GM18498 (cell line): Measurements from ENCODE around the gene BDNF.

Source experiments
- ATAC-seq: cut with Tn5 transposase; IDR thresholded peaks from one replicate; pipeline ENCODE4 v1.9.1; 2021; ENCODE audit warnings: mild to moderate bottlenecking, moderate library complexity; ENCODE audit not compliant: unreplicated experiment

Gene BDNF

DNA sequence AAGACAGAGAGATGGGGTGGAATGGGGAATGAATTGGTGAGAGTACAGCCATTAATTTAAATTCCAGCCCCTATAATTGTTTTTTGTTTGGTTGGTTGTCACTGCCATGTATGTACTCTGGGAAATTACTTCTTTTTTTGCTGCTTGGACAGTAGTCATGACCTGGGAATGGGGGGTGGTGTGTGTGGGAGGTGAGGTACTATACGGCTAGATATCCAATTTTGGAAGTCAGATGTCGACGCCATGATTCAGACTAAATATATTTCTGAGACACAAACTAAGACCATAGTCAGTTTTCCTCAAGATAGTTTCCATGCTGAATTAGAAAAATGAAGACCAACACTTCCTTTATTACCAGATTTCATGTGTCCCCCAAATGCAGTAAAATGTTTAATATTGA, 7.4 kb upstream of the BDNF start:
- ATAC-seq = no peak

DNA sequence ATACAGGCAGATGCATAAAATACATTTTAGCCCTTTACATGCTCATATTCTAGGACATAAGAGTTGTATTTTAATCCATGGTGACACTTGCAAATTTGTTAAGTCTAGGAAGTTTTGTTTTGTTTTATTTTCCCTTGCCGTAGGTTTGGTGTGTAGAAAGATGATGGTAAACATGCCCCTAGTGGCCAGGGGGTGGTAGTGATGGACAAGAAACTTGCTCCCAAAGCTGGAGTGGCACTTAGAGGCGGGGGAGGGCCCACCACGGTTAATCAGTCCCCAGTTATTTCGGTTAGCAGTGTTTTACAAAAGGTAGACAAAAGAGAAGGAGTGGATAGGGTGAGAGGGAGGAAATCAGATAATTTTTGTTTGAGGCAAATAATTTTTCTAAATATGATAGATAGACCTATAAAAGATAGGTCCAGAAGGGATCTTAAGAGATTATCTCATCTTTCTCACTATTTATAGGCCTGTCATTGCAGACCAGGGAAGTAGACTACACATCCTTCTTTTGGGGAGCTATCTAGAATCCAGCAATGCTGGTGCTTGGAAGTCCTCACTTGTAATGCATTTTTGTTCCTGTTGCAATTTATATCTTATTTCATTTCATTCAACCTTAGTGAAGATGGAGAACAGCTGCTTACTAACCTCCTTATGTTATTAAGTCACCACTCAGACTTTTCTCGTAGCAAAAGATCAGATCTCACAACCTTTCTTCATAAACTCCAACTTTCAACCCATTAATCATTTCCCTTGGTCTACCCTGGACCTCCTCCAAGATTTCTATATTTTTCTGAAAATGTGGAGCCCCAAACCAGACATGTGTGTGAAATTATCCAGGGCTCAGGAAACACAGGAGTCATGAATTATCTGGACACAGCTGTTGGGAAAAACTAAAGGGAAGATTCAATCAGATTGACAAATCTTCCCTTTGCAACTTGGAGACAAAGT, 5.9 kb upstream of the BDNF start:
- peak; percentile 75 for ATAC-seq

DNA sequence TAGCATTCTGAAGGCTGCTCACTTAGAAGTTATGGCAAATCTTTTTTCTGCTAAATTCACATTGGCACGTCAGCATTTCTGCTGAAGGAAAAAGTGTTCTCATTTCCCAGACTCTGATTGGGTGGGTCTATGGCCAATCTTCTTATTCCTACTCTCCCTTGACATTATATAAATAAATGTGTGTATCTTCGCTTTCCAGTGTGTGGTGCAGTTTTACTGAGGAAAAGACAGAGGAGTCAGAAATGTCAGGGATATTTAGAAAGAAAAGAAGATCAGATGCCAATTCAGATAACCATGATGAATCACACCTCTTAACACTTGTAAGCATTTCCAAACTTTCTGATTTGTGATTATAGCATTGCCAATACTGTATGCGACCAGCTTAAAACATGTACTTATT, 3.2 kb upstream of the BDNF start:
- ATAC-seq = no peak

DNA sequence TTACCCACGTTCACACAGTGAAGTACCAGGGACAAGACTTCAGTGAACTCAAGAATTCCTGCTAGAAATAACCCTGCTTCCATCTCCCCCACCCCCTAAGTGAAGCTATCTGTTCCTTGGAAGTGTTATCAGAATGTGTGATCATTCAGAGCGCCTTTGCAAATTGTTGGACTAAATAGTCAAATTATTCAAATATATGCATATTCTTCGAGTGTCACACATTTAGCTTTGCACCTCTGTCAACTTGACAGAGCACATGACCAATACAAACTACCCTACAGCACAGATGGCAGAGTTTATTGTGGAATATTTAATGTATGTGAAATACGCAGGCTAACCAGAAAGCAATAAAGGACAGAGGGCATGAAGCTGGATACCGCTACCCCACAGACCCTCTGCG, 2.6 kb upstream of the BDNF start:
- no peak for ATAC-seq

DNA sequence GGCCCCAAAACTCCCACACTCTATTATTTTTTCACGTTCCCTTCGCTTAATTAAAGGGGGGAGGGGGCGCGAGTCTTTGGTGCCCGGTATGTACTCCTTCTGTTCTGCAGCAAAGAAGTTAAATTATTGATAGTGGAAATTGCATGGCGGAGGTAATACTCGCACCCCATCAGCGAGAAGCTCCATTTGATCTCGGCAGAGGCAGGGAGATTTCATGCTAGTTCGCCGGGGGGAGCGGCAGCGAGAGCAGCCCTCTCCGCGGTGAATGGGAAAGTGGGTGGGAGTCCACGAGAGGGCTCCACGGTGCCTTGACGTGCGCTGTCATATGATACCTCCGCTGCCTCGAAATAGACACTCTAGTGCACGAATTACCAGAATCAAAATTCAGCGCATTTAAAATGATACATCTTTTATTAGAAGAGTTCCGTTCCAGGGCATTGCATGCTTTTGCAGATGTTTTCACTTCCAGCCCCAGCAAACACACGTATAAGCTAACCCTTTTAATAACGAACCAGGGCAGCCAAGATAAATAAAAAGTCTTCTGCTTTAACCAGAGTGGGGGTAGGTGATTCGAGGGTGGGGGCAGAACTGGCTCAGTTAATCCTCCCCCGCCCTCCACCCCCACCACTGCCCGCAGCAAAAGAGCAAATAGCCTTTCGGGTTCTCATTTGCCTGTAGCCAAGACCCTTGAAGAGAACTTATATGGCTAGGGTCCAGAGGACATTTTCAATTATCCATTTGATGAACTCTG, 1.3 kb upstream of the BDNF start:
- ATAC-seq = peak; percentile 41

DNA sequence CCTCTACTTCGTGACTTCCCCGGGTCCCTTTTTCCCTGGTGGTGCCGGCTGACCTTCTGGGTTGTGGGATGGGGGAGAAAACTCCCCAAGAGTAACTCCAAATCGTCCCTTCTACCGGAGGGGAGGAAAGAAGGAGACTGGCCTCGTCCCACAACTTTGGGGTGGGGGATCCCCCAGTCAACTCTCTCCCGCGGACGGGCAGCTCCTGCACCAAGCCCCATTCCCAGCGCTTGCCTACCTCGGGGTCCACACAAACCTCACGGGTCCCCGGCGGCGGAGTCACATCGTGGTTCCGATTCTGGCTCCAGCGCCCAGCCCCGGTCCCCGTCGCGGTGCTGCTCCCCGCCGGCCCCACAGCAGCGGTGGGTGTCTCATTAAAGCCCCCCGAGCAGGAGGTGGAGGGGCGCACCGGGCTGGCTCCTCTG, 317 bp downstream of the BDNF start:
- ATAC-seq = no peak

DNA sequence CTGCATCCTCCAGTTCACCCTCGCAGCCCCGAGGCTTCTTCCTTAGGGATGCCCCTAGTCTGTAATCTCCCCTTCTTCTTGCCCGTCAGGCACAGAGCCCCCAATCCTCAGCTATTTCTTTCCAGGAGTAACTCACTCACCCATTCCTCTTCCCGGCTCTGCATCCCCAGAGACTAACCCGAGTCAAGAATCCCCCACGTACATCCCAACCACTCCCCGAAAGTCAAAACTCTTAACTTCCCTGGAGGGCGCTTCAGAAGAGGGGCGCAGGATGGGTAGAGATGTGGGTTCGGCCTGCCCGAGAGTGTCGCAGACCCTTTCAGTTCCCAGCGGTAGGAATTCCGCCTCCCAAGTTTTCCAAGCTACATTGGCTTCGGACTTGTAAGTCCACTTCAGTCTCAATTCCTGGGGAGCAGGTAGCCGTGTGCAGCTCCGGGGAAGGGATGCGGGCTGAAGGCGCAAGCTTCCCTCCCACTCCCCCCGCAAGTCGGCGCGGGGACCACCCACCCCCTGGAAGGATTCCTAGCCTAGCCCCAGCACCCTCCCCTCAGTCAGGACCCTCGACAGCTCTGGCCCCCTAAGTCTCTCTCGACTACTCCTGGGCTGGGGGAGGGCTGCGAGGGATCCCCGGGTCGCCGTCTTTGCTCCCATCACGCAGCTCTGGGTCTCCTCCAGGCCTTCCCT, 871 bp downstream of the BDNF start:
- no peak for ATAC-seq

DNA sequence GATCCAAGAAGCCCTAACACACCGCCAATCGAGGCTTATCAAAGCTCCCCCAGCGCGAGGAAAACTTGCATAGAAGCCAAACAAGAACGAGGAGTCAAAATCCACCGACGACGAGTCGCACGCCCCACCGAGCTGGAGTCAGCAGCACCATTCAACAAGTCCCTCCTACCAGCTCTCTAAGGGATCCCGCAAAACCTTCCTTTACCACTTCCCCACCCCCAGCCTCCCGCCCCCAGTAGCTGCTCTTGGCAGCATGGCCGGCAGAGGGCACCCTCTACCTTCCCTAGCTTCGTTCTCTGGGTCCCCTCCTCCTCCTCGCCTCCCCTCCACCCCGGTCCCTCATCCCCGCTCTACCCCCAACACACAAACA, 1.4 kb downstream of the BDNF start:
- ATAC-seq = peak; percentile 71

DNA sequence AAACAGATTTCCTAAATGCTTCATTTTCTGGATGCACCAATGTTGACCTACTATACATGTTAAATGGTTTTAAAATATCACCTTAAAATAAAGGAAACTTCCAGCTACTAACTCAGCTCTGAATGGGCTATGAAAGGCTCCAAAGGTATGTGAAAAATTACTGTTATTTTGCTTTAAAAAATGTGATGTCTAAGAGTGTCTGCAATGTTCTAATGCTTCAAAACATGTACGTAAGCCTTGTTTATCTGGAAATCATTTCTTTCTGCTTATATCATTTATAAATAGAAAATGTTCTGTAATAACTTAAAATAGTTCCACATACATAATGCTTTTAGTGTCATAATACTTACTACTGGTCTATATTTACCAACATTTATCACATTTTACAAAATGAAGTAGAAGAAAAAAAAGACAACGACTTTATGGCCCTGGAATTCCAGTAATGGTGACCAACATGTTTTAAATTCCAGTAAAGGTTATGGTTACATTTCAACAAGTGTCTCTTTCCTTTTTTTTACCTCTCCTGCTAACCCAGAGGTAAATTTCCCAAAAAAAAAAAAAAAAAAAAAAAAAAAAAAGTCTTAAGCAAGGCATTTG, 2.5 kb downstream of the BDNF start:
- ATAC-seq = no peak

DNA sequence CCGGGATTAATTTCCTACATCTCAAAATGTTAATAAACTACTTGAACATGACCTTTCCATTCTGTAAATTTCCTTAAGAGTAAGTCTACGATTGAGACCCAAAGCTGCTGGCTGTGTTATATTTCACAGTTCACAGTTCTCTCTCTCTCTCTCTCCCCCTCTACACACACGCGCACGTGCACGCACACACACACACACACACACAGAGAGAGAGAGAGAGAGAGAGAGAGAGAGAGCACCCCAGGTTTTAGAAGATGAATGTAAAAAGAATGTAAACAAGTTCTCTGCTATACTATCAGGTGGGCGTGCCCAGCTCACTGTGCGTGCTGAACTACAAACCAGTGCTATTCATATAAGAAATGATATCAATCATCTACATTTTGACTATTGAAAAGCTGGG, 3.3 kb downstream of the BDNF start:
- ATAC-seq = no peak

DNA sequence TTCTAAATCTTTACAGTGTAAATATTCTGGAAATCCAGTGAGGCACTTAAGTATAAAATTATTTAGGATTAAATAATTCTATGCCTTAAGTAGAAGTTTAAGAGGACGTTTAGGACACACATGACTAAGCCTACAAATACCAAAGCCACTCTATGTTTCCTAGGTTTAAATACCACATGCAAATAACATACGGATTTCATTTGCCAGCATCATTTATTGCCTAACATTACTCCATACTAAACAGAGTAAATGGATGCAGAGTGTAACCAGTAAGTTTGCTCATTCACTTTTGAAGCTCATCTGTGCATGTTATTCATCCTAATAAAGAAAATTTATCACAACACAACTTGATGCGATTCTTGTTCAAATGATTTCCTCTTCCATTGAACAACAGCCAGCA, 4.1 kb downstream of the BDNF start:
- ATAC-seq = no peak

DNA sequence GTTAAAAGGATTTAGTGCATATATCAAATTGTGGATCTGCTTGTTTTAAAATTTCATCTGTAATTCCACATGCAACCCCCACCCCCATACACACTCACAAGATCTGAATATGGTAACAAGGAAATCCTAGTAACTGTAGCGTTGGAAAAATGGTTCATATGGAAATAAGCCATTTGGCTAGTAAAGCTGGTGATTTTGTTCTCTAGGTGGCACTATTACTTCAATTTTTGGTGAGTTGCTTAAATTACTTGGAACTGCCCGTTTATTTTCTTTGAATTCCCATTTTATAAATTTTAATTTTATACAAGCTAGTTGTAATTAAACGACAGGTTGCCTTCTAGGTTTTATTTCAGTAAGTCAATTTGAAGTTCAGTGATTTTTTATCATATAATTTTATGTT, 5.3 kb downstream of the BDNF start:
- no peak for ATAC-seq

DNA sequence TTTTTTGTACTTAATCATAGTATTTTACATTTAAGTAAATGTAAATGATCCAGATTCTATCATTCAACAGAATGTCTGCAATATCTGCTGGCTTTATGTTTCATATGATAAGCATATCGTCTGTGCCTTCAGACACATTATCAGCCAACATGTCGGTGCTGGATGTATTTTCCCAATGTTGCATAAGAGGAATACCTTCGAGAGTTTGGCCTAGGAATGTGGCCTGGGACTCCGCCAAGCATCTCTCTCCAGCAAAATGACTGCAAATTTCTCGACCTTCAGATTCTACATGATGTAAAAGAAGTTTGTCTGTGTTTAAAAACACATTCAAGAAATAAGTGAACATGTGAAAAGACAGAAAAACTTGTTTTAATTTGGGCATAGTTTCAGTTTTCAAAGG, 6.9 kb downstream of the BDNF start:
- no peak for ATAC-seq

DNA sequence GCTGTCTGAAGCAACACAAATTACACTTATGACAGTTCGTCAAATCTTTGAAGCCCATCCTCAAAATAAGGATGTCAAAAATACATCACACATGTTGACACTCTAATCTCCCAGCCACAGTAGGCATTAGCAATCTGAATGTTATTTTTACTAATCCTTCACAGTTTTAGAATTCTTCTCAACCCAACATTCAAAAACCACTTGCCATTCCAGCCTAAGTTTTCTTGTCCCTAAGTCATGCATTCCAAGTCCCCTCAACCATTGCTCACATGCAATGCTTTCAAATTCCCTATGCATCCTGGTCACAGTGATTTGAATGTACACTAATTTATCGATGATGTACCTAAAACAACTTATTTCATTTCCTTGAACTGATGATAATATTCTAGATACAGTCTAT, 7.5 kb downstream of the BDNF start:
- ATAC-seq = no peak

DNA sequence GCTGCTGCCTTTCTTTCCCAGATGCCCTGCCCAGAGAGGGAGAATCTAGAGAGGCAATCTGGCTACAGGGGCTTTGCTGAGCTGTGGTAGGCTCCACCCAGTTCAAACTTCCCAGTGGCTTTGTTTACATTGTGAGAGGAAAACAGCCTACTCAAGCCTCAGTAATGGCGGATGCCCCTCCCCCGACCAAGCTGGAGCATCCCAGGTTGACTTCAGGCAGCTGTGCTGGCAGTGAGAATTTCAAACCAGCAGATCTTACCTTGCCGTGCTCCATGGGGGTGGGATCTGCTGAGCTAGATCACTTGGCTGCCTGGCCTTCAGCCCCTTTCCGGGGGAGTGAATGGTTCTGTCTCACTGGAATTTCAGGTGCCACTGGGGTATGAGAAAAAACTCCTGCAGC, 12.2 kb downstream of the BDNF start:
- no peak for ATAC-seq

DNA sequence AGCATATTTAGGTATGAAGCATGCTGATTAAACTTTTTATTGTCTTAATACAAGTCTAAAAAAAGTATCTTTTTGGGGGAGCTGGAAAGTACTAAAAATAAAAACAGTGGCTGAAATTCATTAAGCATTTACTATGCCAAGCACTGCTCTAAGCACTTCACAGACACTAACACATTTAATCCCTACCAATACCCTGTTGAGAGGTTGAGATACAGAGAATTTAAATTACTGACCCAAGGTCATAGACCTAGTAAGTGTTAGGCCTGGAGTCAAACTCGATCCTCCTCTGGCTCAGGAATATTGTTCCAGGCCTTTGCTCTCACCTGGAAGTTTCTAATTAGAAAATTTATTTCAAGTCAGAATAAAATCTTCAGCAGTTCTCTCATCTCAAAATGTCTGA, 18.6 kb downstream of the BDNF start:
- ATAC-seq = no peak

DNA sequence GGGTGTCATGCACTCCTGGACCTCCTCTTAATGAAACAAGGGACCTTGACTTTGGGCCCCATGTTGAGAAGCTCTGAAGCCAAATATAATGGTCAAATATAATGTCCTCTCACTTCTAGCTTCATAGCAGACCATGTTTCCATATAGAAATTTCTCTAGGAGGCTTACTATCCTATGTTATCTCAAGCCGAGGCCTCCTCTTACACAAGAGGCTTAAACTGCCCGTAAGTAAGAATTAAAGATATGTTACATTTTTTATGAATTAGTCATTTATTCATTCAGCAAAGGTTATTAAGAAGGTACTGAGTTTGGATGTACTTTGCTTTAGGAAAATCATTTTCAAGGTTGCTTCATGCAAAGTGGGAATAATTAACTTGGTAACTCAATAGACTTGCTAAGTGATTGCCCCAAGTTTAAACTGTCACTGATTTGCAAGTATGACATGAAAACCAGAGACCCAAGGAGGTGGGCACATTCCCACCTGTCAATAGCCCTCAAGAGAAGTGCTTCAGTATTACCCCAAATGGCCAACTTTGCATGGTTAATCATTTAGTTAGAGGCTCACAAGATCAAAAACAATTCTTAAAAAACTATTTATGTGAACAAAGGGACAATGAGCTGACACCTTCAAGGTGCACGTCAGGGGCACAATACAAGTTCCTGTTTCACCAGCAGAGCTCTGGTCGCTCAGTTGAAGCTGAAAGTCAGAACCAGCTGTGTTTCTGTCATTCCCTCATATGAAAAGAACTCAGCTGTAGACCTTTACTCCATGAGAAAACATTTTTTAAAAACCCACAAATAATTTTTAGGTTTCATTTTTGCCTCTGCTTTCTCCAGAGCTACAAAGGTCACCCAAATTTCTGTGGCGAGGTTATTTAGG, 20.9 kb downstream of the BDNF start:
- ATAC-seq = no peak

DNA sequence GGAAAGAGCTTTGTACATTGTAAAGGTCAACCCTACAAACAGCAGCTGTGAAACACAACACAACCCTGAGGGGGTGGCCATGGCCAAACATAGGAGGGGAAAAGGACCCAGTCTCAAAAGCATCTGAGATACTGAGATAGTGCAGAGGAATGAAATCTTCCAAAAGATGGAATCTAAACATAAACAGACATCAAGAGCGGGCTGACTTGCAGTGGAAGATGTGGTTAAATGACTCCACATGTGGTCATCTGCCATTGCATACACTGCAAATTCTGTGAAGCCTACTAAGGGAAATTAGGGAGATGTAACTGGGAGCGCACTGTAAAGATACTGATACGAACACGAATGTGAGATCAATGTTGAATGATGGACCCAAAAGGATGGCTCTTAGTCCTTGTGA, 22.0 kb downstream of the BDNF start:
- no peak for ATAC-seq

DNA sequence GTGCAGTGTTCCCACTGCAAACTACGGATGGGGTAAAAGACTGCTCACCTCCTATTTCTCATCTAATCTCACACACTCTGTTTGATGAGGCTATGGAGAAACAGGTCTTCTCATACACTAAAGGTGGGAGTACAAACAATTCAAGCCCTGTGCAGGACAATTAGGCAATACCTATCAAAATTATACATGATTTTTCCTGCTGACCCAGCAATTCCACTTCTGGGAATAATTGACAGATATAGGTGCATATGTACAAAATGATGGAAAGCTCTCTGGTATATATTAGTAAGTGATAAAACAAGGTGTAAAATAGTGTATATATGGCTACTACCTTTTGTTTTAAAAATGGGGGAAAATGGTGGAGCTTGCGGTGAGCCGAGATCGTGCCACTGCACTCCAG, 23.1 kb downstream of the BDNF start:
- no peak for ATAC-seq

DNA sequence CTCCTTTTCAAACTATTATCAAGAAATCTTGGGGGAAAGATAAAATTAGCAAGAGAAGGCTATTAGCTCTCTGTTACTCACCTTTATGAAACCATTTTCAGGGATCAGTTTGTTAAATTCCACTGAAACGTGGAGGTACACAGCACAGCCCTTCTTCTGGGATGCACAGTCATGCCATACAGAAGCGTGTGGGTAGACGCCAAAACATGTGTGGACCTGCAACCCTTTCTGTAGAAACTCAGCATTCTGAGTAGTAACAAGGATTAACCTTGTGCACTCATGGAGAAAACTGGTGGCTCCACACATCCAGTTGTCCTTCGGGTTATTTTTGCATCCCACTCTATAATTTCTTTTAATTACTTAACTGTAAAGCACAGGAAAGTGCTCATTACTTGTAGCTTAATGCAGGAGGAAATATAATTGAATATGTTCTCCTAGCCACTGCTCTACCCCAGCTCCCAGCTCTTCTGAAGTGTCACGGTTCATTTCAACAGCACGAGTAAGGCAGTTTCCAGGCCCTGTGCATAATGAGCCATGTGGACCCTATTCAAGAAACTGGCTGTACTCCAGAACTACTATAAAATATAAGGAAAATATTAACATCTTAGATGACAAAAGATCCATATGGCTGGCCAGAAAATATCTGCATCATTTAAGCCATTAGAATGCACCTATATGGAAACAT, 26.1 kb downstream of the BDNF start:
- no peak for ATAC-seq
